Lung (tissue), 12 donors: Measurements from ENCODE around the gene ANGPTL8. TPM values are rescaled to one million over a fixed set of nuclear protein-coding genes. Genes with fewer than 3 reads are reported as not detected.

Experiments
- ATAC-seq: fragments of 200-7000 bp; cut with Tn5 transposase; one replicate; pipeline ENCODE4 v1.9.1; 2020; ENCODE audit warnings: moderate number of reproducible peaks; ENCODE audit not compliant: insufficient read depth, low FRiP score
- DNase-seq, 3 donors: peaks; one replicate each; pipeline ENCODE4 v3.0.0-alpha.2; 2013 to 2017
- H3K27ac ChIP-seq, 2 donors: one replicate each; pipeline ENCODE4 v1.5.1; 2013; ENCODE audit warnings: mild to moderate bottlenecking in 2 of 2, moderate library complexity in 2 of 2, control low read depth in 1 of 2, inconsistent platforms in 1 of 2, low read depth in 1 of 2, low read length in 1 of 2
- H3K27me3 ChIP-seq, 3 donors: one replicate each; pipeline ENCODE4 v1.5.1; 2013; ENCODE audit warnings: low read length in 2 of 3; ENCODE audit not compliant: control insufficient read depth in 3 of 3, insufficient read depth in 3 of 3
- H3K36me3 ChIP-seq, 4 donors: one replicate each; pipeline ENCODE4 v1.5.1; 2013; ENCODE audit warnings: low read length in 4 of 4, mild to moderate bottlenecking in 1 of 4, moderate library complexity in 1 of 4; ENCODE audit not compliant: control insufficient read depth in 4 of 4, insufficient read depth in 4 of 4
- H3K4me1 ChIP-seq, 5 donors: one replicate each; pipeline ENCODE4 v1.5.1; 2013; ENCODE audit warnings: low read length in 5 of 5, mild to moderate bottlenecking in 2 of 5, moderate library complexity in 1 of 5; ENCODE audit not compliant: control insufficient read depth in 5 of 5, insufficient read depth in 5 of 5
- H3K4me3 ChIP-seq: one replicate; pipeline ENCODE4 v1.5.1; 2013; ENCODE audit warnings: mild to moderate bottlenecking, control low read depth, moderate library complexity
- H3K9ac ChIP-seq, 2 donors: one replicate each; pipeline ENCODE4 v1.5.1; 2013; ENCODE audit warnings: low read length in 2 of 2, control low read depth in 1 of 2; ENCODE audit not compliant: insufficient read depth in 1 of 2
- H3K9me3 ChIP-seq, 4 donors: one replicate each; pipeline ENCODE4 v1.5.1; 2013; ENCODE audit warnings: low read length in 3 of 4, mild to moderate bottlenecking in 1 of 4, moderate library complexity in 1 of 4; ENCODE audit not compliant: control insufficient read depth in 4 of 4, insufficient read depth in 3 of 4
- whole genome bisulfite sequencing, 2 donors: extraction: QIAGEN DNeasy Blood & Tissue Kit; methylation state at CpG; one replicate each; pipeline ENCODE4 v1.1.7; 2013; 5-methylcytosine and 5-hydroxymethylcytosine counted together
- polyA plus RNA-seq, 2 donors: library from polyadenylated mRNA; stranded (reverse); fragments of 200-250 nt; gene quantifications; one replicate each; pipeline ENCODE4 v1.2.1, GENCODE V29; 2013
- total RNA-seq, 2 donors: library from RNA; depleted of rRNA in 1 of 2; stranded (reverse); fragments of >200 nt in 1 of 2; gene quantifications; one replicate each; pipeline ENCODE4 v1.2.1, GENCODE V29; 2014 to 2021
- TF ChIP-seq, protein P1 (sequence below): IDR thresholded peaks from 2 replicates; pipeline ENCODE4 v1.5.1; 2012; ENCODE audit warnings: mild to moderate bottlenecking; ENCODE audit errors: control extremely low read depth, extremely low read depth
- donor health status: control.
- donor health status: control.
- donor health status: Bipolar disorder and iron deficiency.
- donor health status: healthy.
- donor health status: DM: yes; HTN: yes; CAD: no.

ANGPTL8 gene
- total and polyA plus RNA-seq, 4 donors, result 0.19 to 1.0 TPM; not detected in 2

GRCh38 chr19:11251650-11252314, 12.4 kb downstream of the ANGPTL8 start:
- H3K9me3 ChIP-seq, result no peaks in the 10 kb centered on the region
- H3K9ac ChIP-seq, result no peak overlapping the region
- H3K4me1 ChIP-seq, result peaks cover 0 to 16% (median 6%) of the 10 kb centered on the region in 5 donors
- H3K4me3 ChIP-seq, result no peak overlapping the region
- H3K27me3 ChIP-seq, result no peaks in the 10 kb centered on the region
- peaks cover 0 to 24% (median 21%) of the 10 kb centered on the region in 4 donors for H3K36me3 ChIP-seq
- peak overlapping the region; percentile 64 to 65 for H3K27ac ChIP-seq
- DNase-seq, result peak in 1 of 3 donors; percentile 34
- ATAC-seq, result no peak
- WGBS, 2 donors, result 76% methylated on average over 11 of the region's 11 CpGs
- TF ChIP-seq, protein P1, sequence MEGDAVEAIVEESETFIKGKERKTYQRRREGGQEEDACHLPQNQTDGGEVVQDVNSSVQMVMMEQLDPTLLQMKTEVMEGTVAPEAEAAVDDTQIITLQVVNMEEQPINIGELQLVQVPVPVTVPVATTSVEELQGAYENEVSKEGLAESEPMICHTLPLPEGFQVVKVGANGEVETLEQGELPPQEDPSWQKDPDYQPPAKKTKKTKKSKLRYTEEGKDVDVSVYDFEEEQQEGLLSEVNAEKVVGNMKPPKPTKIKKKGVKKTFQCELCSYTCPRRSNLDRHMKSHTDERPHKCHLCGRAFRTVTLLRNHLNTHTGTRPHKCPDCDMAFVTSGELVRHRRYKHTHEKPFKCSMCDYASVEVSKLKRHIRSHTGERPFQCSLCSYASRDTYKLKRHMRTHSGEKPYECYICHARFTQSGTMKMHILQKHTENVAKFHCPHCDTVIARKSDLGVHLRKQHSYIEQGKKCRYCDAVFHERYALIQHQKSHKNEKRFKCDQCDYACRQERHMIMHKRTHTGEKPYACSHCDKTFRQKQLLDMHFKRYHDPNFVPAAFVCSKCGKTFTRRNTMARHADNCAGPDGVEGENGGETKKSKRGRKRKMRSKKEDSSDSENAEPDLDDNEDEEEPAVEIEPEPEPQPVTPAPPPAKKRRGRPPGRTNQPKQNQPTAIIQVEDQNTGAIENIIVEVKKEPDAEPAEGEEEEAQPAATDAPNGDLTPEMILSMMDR, result no peak

DNA sequence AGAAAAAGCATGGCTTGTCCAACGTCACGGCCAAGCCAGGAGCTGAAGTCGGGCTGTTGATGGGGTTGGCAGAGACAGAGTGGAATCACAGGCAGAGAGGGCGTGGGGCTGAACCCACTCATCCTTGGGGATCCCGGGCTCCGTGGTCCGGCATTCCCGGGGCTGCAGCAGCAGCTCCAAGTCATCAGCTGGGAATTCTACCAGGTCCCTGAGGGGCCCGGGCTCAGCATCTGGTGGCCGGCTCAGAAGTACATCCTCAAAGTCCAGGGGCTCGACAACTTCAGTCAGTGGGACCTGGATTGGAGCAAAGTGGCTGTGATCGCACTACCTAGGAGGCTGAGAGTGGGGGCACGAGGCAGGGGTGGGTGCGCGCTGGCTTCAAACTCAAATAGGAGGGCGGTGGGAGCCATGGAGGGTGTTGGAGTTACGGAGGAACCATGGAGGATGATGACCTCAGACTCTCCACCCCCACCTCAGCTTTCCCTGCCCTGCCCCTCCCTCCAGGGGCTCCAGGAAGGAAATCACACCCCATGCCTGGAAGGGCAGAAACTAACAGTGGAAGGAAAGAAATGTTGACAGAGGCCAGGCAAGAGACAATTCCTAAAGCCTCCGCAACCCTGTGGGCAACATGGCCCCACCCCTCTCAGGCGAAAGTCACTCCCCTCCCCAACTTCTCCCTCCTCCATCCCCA, 13.4 kb downstream of the ANGPTL8 start:
- no peaks in the 10 kb centered on the region for H3K9me3 ChIP-seq
- peak overlapping the region; percentile 64 to 78 for H3K27ac ChIP-seq
- DNase-seq, result peak in 1 of 3 donors; percentile 61
- ATAC-seq, result peak; percentile 51
- 69 to 87% methylated on average over 19 of the region's 19 CpGs for WGBS, 2 donors
- H3K4me1 ChIP-seq, result peaks cover 0 to 15% (median 2%) of the 10 kb centered on the region in 5 donors
- no peak overlapping the region for H3K4me3 ChIP-seq
- no peak overlapping the region for H3K9ac ChIP-seq
- TF ChIP-seq, protein P1, result no peak
- peaks cover 0 to 24% (median 17%) of the 10 kb centered on the region in 4 donors for H3K36me3 ChIP-seq
- H3K27me3 ChIP-seq, result no peaks in the 10 kb centered on the region

- Histone ChIP-seq H3K9ac (no peak overlapping the region), H3K9me3 (no peaks in the 10 kb centered on the region), H3K4me3 (no peak overlapping the region), H3K27ac (peak overlapping the region in 1 of 2 donors; percentile 68), H3K4me1 (peaks cover 0 to 12% (median 2%) of the 10 kb centered on the region in 5 donors), H3K36me3 (peaks cover 0 to 19% (median 9%) of the 10 kb centered on the region in 4 donors), H3K27me3 (no peaks in the 10 kb centered on the region)
- ATAC-seq (no peak), DNase-seq (no peak)
- TF ChIP-seq, protein P1, result no peak
- WGBS, 2 donors, result 87 to 88% methylated on average over 5 of the region's 5 CpGs
Measured at GRCh38 chr19:11254666-11255065, 15.2 kb downstream of the ANGPTL8 start.
